IPS-11a (cell line): Measurements from ENCODE around the gene CLIP1.
"Not testable (repeated sequence)": the region's sequence is repeated elsewhere in the genome, so short reads cannot be mapped to it uniquely, and the experiment has no call there.

ENCODE experiments used
- H3K4me3 ChIP-seq: one replicate; pipeline ENCODE4 v1.5.1; 2013; ENCODE audit warnings: low read depth, low read length, control low read depth

The CLIP1 gene

GRCh38 chr12:122435186-122435585, 12.7 kb upstream of the CLIP1 start:
- H3K4me3 ChIP-seq: no peak overlapping the region

GRCh38 chr12:122429043-122429442, 6.6 kb upstream of the CLIP1 start:
- not testable (repeated sequence) for H3K4me3 ChIP-seq

GRCh38 chr12:122427403-122427802, 4.9 kb upstream of the CLIP1 start:
- no peak overlapping the region for H3K4me3 ChIP-seq

DNA sequence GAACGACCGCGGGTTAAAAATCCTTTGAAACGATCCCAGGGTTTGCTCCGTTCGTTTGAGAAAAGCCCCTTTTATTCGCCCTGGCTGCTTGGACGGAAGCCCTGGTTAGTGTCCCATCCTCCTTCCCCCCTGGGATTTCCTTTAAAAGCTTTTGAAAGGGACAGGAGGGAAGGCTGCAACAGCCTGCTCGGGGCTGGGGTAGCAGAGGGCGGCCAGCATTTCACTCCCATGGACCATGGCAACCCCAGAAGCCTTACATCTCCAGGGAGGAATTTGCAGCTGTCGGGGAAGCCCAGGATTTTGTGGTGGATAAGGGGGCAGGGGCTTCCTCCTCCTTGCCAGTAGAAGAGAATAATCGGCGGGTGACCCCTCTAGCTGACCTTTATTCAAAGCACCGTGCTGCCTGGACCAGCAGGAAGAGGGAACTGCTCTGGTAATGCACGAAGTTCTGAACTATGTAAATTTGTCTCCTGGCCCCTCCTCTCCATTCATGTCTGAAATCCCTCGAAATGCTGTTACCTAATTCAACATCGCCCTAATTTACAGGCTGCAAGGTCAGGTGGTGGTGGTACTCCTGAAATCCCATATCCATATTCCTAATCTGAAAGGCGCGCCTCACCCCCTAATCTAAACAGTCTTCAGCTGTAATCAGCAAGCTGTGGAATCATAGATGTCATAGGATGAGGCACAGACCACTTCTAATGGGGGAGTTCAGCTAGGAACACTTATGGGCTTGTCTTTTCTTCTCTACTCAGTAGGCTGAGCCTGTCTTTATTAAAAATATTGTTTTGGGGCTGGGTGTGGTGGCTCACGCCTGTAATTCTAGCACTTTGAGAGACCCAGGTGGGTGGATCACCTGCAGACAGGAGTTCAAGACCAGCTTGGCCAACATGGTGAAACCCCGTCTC, 1.0 kb upstream of the CLIP1 start:
- H3K4me3 ChIP-seq: peak overlapping the region; percentile 49

- H3K4me3 ChIP-seq: peak overlapping the region; percentile 49
These were observed 325 bp upstream of the CLIP1 start for GRCh38 chr12:122422730-122423257.

- H3K4me3 ChIP-seq: peak overlapping the region; percentile 82
These were observed 1.2 kb downstream of the CLIP1 start for GRCh38 chr12:122421187-122421820.

DNA sequence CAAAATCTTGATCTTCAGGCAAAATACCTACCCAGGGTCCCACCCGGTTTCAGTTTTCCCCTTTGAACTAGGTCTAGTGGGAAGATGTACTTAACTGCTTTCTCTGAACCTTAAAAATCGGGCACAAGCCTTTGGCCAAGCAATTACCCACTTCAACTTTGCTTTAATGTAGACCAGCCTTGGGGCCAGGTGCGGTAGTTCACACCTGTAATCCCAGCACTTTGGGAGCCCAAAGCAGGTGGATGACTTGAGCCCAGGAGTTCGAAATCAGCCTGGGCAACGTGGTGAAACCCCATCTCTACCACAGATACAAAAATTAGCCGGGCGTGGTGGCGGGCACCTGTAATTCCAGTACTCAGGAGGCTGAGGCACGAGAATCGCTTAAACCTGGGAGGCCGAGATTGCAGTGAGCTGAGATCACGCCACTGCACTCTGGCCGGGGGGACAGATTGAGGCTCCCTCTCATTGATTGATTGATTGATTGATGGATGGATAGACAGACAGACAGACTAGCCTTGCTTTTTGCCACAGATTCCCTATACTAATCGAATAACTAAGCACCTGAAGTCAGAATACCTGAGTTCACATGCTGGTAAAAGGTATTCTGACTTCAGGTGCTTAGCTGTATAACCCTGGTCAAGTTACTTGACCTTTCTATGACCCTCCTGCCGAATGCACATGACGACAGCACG, 1.9 kb downstream of the CLIP1 start:
- no peak overlapping the region for H3K4me3 ChIP-seq

GRCh38 chr12:122419094-122419493, 3.4 kb downstream of the CLIP1 start:
- H3K4me3 ChIP-seq: not testable (repeated sequence)

DNA sequence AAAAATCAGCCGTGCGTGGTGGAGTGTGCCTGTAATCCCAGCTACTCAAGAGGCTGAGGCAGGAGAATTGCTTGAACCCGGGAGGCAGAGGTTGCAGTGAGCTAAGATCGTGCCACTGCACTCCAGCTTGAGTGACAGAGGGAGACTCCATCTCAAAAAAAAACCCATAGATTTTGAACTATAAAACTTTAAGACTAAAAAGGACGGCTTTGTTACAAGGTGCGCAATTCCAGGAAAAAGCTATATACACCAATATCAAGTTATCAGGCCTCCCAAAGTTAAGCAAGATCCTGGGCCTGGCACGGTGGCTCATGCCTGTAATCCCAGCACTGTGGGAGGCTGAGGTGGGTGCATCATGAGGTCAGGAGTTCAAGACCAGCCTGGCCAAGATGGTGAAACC, 6.8 kb downstream of the CLIP1 start:
- not testable (repeated sequence) for H3K4me3 ChIP-seq

GRCh38 chr12:122413516-122414404, 8.7 kb downstream of the CLIP1 start:
- H3K4me3 ChIP-seq: no peak overlapping the region

DNA sequence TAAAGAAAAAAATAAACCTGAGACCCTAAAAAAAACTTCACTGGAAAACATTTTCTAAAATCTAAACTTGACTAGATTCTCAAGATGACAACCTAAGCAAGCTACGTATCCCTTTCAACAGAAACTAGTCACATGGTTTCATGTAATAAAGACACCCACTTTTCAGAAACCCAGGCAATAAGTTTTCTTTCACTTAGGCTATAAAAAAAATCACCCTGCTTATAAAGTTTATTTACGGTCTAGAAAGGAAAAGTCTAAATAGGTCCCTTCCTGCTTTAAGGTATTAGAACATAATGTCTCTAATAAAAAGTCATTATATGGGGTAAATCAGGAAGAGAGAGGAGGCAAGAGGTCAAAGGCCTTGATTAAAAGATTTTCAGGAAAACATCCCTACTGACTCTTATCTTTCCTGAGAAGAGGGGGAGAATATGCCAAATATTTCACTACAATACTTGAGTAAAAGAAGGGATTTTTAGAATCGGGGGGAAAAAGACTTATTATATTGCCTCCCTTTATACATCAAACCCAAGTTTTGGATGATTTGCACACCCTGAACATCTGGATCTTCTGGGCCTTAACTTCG, 9.5 kb downstream of the CLIP1 start:
- H3K4me3 ChIP-seq: no peak overlapping the region

DNA sequence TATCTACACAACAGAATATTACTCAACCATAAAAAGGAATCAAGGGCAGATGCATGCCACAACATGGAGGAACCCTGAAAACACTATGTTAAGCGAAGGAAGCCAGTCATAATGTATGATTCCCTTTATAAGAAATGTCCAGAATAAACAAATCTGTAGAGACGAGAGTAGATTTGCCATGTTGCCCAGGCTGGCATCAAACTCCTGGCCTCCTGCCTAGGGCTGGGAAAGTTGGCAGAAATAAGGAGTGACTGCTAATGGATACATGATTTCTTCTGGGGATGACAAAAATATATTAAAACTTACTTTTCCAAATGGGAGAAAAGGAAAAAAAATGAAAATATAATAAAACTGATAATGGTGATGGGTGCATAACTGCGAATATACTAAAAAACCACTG, 10.9 kb downstream of the CLIP1 start:
- no peak overlapping the region for H3K4me3 ChIP-seq

DNA sequence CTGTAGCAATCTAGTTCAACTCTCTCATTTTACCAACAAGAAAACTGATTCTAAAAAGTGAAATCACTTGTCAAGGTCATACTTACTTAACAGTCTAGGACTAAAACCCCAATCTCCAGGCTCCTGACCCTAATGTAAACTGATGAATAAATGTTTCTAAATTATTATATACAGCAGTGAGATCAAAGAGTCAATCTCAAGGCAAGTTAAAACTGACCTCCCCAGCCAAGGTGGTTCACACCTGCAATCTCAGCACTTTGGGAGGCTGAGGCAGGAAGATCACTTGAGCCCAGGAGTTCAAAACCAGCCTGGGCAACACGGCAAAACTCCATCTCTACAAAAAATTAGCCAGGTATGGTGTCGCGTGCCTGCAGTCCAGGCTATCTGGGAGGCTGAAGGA, 15.3 kb downstream of the CLIP1 start:
- no peak overlapping the region for H3K4me3 ChIP-seq

DNA sequence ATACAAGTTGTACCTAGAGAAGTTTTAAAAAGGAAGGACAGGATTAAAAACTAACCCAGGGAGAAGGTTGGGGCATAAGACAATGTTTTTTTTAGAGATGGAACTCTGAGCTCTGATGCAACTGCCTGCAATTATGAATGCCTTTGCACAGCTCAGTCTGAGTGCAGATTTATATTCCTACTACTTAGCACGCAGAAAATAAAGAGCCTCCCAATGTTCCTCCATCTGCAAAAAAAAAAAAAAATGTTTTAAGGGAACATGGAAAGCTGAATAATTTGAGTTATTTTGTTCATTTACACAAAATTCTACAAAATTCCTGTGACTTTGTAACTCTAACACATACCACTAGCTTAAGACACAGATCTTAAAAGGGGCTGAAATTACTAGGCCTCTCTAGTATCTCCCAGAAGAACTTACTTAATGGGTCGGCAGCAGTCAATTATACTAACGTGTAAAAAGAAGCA, 15.7 kb downstream of the CLIP1 start:
- no peak overlapping the region for H3K4me3 ChIP-seq

GRCh38 chr12:122403831-122404230, 18.6 kb downstream of the CLIP1 start:
- no peak overlapping the region for H3K4me3 ChIP-seq

GRCh38 chr12:122403115-122403770, 19.2 kb downstream of the CLIP1 start:
- no peak overlapping the region for H3K4me3 ChIP-seq

GRCh38 chr12:122402264-122402663, 20.2 kb downstream of the CLIP1 start:
- H3K4me3 ChIP-seq: no peak overlapping the region

DNA sequence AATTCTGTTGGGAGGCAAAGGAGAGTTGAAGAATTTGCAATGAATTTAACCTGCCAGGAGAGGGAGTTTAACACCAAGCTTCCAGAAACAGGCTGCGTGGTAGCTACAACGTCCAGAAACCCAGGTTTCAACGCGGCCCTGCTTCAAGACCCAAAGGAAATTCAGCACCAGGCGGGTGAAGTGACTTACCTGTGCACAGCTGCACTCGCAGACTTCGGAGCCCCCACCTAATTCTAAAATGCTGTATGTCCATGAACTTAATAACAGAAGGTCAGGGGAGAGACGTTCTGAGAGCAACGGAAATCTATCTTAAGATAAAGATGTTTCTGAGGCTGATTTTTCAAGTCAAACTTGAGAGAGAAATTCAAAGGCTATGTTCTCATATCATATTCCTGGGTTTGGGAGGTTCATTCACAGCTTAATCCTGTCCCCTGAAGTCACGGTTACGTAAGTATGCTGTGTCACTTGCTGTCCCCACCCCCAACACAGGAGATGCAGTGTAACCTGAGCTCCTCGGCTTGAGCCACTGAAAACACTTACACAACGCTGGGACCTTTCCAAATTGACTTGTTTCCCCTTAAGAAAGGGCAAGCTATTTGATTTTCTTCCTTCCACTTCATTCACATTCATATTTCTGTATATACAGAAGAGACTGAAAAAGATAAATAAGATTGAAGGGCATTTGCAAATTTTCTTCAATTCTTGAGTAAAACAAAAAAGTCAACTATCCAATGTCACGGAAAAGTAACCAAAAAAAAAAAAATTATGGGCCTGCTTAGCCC, 22.7 kb downstream of the CLIP1 start:
- H3K4me3 ChIP-seq: no peak overlapping the region

DNA sequence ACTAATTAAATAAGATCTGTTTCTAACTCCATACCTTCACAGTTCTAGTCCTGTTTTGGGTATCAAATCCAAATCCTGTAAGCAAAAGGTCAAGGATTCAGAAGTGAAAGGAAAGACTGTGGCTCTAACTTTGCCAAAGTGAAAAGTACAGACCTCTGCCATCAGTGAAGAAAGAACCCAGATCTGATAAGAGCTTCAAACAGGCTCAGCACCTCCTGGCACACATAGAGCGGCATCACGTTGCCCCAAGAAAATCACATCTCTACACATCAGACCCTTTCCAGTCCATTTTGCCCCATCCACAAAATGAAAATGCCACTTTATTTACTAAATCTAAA, 23.2 kb downstream of the CLIP1 start:
- H3K4me3 ChIP-seq: no peak overlapping the region
